ENCODE results near the gene PKD1.

PKD1 gene

DNA sequence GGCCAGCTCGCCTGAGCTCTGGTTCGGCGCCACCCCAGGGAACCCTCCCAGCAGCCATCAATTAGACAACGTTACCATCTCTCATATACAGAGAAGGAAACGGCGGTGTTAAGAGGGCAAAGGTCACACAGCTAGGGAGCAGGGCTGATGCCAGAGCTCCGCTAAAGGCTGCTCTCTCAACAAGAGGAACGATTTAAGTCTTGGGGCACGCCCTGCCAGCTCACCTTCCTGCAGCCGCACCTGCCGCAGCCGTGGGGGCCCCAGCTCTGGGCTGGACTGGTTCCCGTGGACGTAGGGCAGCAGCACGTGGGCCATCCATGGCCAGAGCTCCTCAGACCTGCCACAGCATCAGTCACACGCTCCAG, 43.5 kb downstream of the PKD1 start:
- Histone ChIP-seq H3K9me3 (ENCODE audit: control insufficient read depth, low read length) (no peaks in the 10 kb centered on the region), H3K4me1 (ENCODE audit: control insufficient read depth, insufficient read depth, low read length) (peaks cover 39% of the 10 kb centered on the region), H3K4me3 (ENCODE audit: low read length) (peak overlapping the region; percentile 41), H3K27me3 (ENCODE audit: control insufficient read depth, insufficient read depth, low read length) (no peaks in the 10 kb centered on the region), H3K9ac (ENCODE audit: low read length) (peak overlapping the region; percentile 45), H3K36me3 (ENCODE audit: control insufficient read depth, insufficient read depth, low read length) (peaks cover 8% of the 10 kb centered on the region)

GRCh38 chr16:2091547-2092255, 44.0 kb downstream of the PKD1 start:
- Histone ChIP-seq H3K9ac (ENCODE audit: low read length) (peak overlapping the region; percentile 45), H3K4me1 (ENCODE audit: control insufficient read depth, insufficient read depth, low read length) (peaks cover 39% of the 10 kb centered on the region), H3K4me3 (ENCODE audit: low read length) (peak overlapping the region; percentile 41), H3K27me3 (ENCODE audit: control insufficient read depth, insufficient read depth, low read length) (no peaks in the 10 kb centered on the region), H3K9me3 (ENCODE audit: control insufficient read depth, low read length) (no peaks in the 10 kb centered on the region), H3K36me3 (ENCODE audit: control insufficient read depth, insufficient read depth, low read length) (peaks cover 8% of the 10 kb centered on the region)

DNA sequence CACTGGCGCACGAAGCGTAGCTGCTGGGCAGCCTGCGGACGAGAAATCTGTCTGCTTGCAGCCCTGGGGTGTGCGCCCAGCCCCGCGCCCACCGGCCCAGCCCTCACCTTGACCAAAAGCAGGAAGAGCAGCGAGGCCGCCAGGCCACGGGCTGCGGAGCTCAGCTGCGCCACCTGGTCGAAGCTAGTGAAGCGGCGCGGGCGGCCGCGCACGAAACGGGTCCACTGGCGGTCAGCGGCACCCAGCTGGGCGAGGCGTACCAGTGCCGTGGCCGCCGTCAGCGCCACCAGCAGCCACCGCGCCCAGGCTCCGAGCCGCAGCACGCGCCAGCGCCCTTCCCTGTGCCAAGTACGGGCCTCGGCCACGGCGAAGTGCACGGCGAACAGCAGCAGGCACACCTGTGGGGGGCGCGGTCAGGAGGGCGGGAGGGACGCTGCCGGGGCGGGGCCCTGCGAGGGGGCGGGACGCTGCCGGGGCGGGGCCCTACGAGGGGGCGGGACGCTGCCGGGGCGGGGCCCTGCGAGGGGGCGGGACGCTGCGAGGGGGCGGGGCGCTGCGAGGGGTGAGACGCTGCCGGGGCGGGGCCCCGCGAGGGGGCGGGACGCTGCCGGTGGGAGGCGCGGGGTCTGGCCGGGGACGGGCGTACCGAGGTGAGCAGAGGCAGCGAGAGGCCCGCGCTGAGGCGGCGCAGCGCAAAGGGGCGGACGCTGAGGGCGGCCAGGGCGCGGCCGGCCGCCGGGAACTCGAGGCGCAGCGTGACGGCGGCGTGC, 44.7 kb downstream of the PKD1 start:
- Histone ChIP-seq H3K9me3 (ENCODE audit: control insufficient read depth, low read length) (no peaks in the 10 kb centered on the region), H3K4me3 (ENCODE audit: low read length) (peak overlapping the region; percentile 41), H3K4me1 (ENCODE audit: control insufficient read depth, insufficient read depth, low read length) (peaks cover 39% of the 10 kb centered on the region), H3K9ac (ENCODE audit: low read length) (peak overlapping the region; percentile 58), H3K36me3 (ENCODE audit: control insufficient read depth, insufficient read depth, low read length) (peaks cover 8% of the 10 kb centered on the region), H3K27me3 (ENCODE audit: control insufficient read depth, insufficient read depth, low read length) (no peaks in the 10 kb centered on the region)

GRCh38 chr16:2090481-2090776, 45.3 kb downstream of the PKD1 start:
- Histone ChIP-seq H3K9me3 (ENCODE audit: control insufficient read depth, low read length) (no peaks in the 10 kb centered on the region), H3K36me3 (ENCODE audit: control insufficient read depth, insufficient read depth, low read length) (peaks cover 9% of the 10 kb centered on the region), H3K27me3 (ENCODE audit: control insufficient read depth, insufficient read depth, low read length) (no peaks in the 10 kb centered on the region), H3K9ac (ENCODE audit: low read length) (peak overlapping the region; percentile 58), H3K4me1 (ENCODE audit: control insufficient read depth, insufficient read depth, low read length) (peaks cover 39% of the 10 kb centered on the region), H3K4me3 (ENCODE audit: low read length) (no peak overlapping the region)

DNA sequence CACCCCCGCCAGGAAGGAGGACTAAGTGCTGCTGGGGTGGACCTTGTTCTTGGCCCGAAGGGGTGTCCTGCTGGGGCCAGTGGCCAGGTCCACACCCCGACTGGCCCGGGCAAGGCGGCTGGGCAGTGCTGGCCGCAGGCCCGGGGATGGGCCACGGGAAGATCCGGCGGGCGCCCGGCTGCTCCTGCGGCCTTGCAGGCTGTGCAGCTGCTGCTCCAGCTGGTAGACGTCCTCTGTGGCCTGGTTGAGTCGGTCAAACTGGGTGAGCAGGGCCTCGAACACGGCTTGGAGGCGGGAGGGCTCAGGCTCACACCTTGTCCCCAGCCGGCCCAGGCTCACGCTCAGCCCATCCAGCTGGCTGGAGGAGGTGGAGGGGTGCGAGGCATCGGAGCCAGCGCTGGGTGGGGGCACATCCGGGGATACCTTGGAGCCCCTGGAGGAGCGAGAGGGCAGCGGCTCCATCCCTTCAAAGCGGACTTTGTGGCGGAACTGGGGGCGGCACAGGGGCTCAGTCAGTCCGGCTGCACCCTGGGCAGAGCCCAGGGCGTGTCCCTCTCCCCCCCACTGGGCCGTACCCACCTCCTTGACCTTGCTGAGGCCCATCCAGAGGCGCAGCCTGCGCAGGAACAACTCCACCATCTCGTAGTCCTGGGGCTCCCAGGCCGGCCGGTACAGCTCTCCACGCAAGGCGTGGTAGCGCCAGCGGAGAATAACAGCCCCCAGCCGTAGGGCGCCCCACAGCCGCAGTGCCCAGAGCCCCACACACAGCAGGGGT, 45.8 kb downstream of the PKD1 start:
- no peaks in the 10 kb centered on the region for H3K9me3 ChIP-seq (ENCODE audit: control insufficient read depth, low read length)
- H3K4me1 ChIP-seq (ENCODE audit: control insufficient read depth, insufficient read depth, low read length), result peaks cover 39% of the 10 kb centered on the region
- peak overlapping the region; percentile 58 for H3K9ac ChIP-seq (ENCODE audit: low read length)
- H3K36me3 ChIP-seq (ENCODE audit: control insufficient read depth, insufficient read depth, low read length), result peaks cover 13% of the 10 kb centered on the region
- no peak overlapping the region for H3K4me3 ChIP-seq (ENCODE audit: low read length)
- no peaks in the 10 kb centered on the region for H3K27me3 ChIP-seq (ENCODE audit: control insufficient read depth, insufficient read depth, low read length)

DNA sequence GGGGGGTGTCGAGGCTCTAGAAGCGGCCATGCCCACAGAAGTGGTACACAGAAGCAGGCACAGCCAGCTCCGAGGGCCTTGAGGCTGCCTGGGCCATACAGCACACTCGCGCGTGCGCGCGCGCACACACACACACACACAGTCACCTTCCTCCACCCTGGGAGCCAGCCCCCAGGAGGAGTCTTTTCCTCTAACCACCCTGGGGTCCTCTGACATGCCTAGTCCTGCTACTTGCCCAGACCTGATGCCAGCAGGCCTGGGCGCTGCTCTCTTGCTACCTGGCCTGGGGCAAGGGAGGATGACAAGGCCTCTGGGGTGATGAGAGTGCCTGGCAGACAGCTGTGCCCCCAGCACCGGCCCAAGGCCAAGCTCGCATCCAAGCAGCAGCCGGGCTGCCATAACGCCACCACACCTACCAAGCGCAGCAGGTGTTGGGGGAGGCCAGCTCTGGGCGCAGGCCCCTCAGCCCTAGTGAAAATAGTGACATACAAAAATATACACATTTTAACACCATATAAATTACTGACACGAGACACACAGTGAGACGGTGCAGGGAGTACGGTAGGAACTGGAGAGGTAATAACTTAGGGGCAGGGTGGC, 46.8 kb downstream of the PKD1 start:
- Histone ChIP-seq H3K27me3 (ENCODE audit: control insufficient read depth, insufficient read depth, low read length) (no peaks in the 10 kb centered on the region), H3K4me3 (ENCODE audit: low read length) (no peak overlapping the region), H3K9me3 (ENCODE audit: control insufficient read depth, low read length) (no peaks in the 10 kb centered on the region), H3K4me1 (ENCODE audit: control insufficient read depth, insufficient read depth, low read length) (peaks cover 39% of the 10 kb centered on the region), H3K9ac (ENCODE audit: low read length) (no peak overlapping the region), H3K36me3 (ENCODE audit: control insufficient read depth, insufficient read depth, low read length) (peaks cover 22% of the 10 kb centered on the region)

- H3K9ac ChIP-seq (ENCODE audit: low read length), result no peak overlapping the region
- peaks cover 34% of the 10 kb centered on the region for H3K4me1 ChIP-seq (ENCODE audit: control insufficient read depth, insufficient read depth, low read length)
- peaks cover 26% of the 10 kb centered on the region for H3K36me3 ChIP-seq (ENCODE audit: control insufficient read depth, insufficient read depth, low read length)
- no peaks in the 10 kb centered on the region for H3K27me3 ChIP-seq (ENCODE audit: control insufficient read depth, insufficient read depth, low read length)
- no peak overlapping the region for H3K4me3 ChIP-seq (ENCODE audit: low read length)
- no peaks in the 10 kb centered on the region for H3K9me3 ChIP-seq (ENCODE audit: control insufficient read depth, low read length)
These were observed 47.7 kb downstream of the PKD1 start for GRCh38 chr16:2087748-2088631.

DNA sequence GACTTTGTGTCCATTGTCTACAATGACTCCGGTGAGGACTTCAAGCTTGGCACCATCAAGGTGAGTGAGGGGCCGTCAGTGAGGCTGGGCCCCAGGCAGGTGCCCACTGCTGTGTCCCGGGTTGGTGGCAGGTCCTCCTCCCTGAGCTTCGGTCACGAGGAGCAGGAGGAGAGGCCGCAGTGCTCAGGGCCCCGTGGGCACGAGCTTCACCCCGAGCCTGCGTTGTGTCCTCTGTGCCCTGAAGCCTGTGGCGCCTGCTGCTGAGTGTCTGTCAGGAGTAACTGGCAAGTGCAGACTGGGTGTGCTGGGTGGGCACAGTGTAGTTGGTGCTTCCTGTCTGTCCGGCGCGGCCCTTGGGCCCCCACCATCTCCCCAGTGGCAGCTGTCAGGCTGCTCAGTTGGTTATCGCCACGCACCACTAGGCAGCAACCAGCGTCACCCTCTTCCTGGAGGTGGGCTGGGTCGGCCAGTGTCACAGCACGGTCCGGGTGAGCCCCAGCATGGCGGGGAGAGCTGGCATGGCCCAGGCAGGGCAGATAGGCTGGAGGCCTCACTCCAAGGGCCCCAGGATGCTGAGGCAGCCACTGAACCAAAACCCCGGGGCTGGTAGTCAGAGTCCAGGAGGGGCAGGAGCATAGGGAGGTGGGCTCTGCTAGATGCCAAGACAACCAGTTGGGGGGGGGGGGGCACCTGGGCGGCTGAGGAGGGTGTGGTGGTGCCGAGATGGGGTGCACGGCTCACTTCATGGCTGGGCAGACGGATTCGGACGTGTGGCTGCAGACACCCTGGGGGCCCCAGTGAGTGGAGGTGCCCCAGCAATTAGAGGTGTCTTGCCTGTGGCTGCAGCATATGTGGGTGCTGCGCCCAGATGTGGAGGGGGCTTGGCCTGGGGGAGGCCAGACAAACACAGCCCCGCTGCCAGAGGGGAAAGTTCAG, 48.6 kb downstream of the PKD1 start:
- no peak overlapping the region for H3K9ac ChIP-seq (ENCODE audit: low read length)
- no peaks in the 10 kb centered on the region for H3K9me3 ChIP-seq (ENCODE audit: control insufficient read depth, low read length)
- peaks cover 33% of the 10 kb centered on the region for H3K4me1 ChIP-seq (ENCODE audit: control insufficient read depth, insufficient read depth, low read length)
- H3K27me3 ChIP-seq (ENCODE audit: control insufficient read depth, insufficient read depth, low read length), result no peaks in the 10 kb centered on the region
- H3K36me3 ChIP-seq (ENCODE audit: control insufficient read depth, insufficient read depth, low read length), result peaks cover 26% of the 10 kb centered on the region
- H3K4me3 ChIP-seq (ENCODE audit: low read length), result no peak overlapping the region

GRCh38 chr16:2086106-2086742, 49.5 kb downstream of the PKD1 start:
- H3K36me3 ChIP-seq (ENCODE audit: control insufficient read depth, insufficient read depth, low read length), result peaks cover 26% of the 10 kb centered on the region
- H3K4me3 ChIP-seq (ENCODE audit: low read length), result no peak overlapping the region
- H3K9me3 ChIP-seq (ENCODE audit: control insufficient read depth, low read length), result no peaks in the 10 kb centered on the region
- no peak overlapping the region for H3K9ac ChIP-seq (ENCODE audit: low read length)
- peaks cover 33% of the 10 kb centered on the region for H3K4me1 ChIP-seq (ENCODE audit: control insufficient read depth, insufficient read depth, low read length)
- no peaks in the 10 kb centered on the region for H3K27me3 ChIP-seq (ENCODE audit: control insufficient read depth, insufficient read depth, low read length)

- Histone ChIP-seq H3K36me3 (ENCODE audit: control insufficient read depth, insufficient read depth, low read length) (peaks cover 26% of the 10 kb centered on the region), H3K9me3 (ENCODE audit: control insufficient read depth, low read length) (no peaks in the 10 kb centered on the region), H3K27me3 (ENCODE audit: control insufficient read depth, insufficient read depth, low read length) (no peaks in the 10 kb centered on the region), H3K4me1 (ENCODE audit: control insufficient read depth, insufficient read depth, low read length) (peaks cover 32% of the 10 kb centered on the region), H3K4me3 (ENCODE audit: low read length) (no peak overlapping the region), H3K9ac (ENCODE audit: low read length) (no peak overlapping the region)
These were observed 50.0 kb downstream of the PKD1 start for GRCh38 chr16:2085669-2086068.

All from mucosa of stomach (tissue), 1 donor.